ENCODE data around the gene SORCS1.

SORCS1 gene

GRCh38 chr10:106741006-106741530 is 423.4 kb downstream of the SORCS1 start:
- no peak for DNase-seq (ENCODE audit: low read depth)
- H3K4me3 ChIP-seq (ENCODE audit: low read length) = no peak overlapping the region
- no peak for TF ChIP-seq CTCF (conservative IDR thresholded peaks at IDR 0.05; ENCODE audit: low read length)

- no peak overlapping the region for H3K4me3 ChIP-seq (ENCODE audit: low read length)
- no peak for DNase-seq (ENCODE audit: low read depth)
- no peak for TF ChIP-seq CTCF (conservative IDR thresholded peaks at IDR 0.05; ENCODE audit: low read length)
These were observed 424.4 kb downstream of the SORCS1 start for GRCh38 chr10:106740071-106740470.

- no peak for TF ChIP-seq CTCF (conservative IDR thresholded peaks at IDR 0.05; ENCODE audit: low read length)
- DNase-seq (ENCODE audit: low read depth) = no peak
- no peak overlapping the region for H3K4me3 ChIP-seq (ENCODE audit: low read length)
These were observed 430.3 kb downstream of the SORCS1 start for GRCh38 chr10:106734220-106734619.

- no peak for DNase-seq (ENCODE audit: low read depth)
- no peak overlapping the region for H3K4me3 ChIP-seq (ENCODE audit: low read length)
- no peak for TF ChIP-seq CTCF (conservative IDR thresholded peaks at IDR 0.05; ENCODE audit: low read length)
These were observed 436.3 kb downstream of the SORCS1 start for GRCh38 chr10:106728232-106728631.

- no peak for DNase-seq (ENCODE audit: low read depth)
- H3K4me3 ChIP-seq (ENCODE audit: low read length) = no peak overlapping the region
- no peak for TF ChIP-seq CTCF (conservative IDR thresholded peaks at IDR 0.05; ENCODE audit: low read length)
These were observed 437.3 kb downstream of the SORCS1 start for GRCh38 chr10:106727170-106727569.

- no peak for TF ChIP-seq CTCF (conservative IDR thresholded peaks at IDR 0.05; ENCODE audit: low read length)
- DNase-seq (ENCODE audit: low read depth) = no peak
- no peak overlapping the region for H3K4me3 ChIP-seq (ENCODE audit: low read length)
These were observed 442.0 kb downstream of the SORCS1 start for GRCh38 chr10:106722524-106722923.

GRCh38 chr10:106720683-106721082 is 443.8 kb downstream of the SORCS1 start:
- no peak for DNase-seq (ENCODE audit: low read depth)
- TF ChIP-seq CTCF (conservative IDR thresholded peaks at IDR 0.05; ENCODE audit: low read length) = no peak
- no peak overlapping the region for H3K4me3 ChIP-seq (ENCODE audit: low read length)

All from AG10803 (cell line).